GM19240 (cell line): ENCODE results near the gene YIPF1.
A peak's percentile ranks its signal among the peaks of the same experiment; 100 is the strongest.

Experiments used
- DNase-seq: peaks from one replicate; pipeline ENCODE4 v3.0.0; 2011; ENCODE audit warnings: low spot score; ENCODE audit not compliant: insufficient read length

The YIPF1 gene

GRCh38 chr1:53889304-53890298 lies at the start of gene YIPF1:
YIPF1 (minus strand) TSS chr1:53889797; CDS start chr1:53888937, 860 bp downstream.
- DNase-seq = peak; percentile 72

- DNase-seq = no peak
Measured at GRCh38 chr1:53938136-53938830, 48.7 kb upstream of the YIPF1 start.

GRCh38 chr1:53936430-53936829 lies 46.8 kb upstream of the YIPF1 start:
- DNase-seq = no peak

- no peak for DNase-seq
Measured at GRCh38 chr1:53934170-53934765, 44.7 kb upstream of the YIPF1 start.

- no peak for DNase-seq
Measured at GRCh38 chr1:53931523-53931922, 41.9 kb upstream of the YIPF1 start.

GRCh38 chr1:53930932-53931331 lies 41.3 kb upstream of the YIPF1 start:
- DNase-seq = no peak

- DNase-seq = no peak
Measured at GRCh38 chr1:53929246-53929960, 39.8 kb upstream of the YIPF1 start.

GRCh38 chr1:53927376-53927881 lies 37.8 kb upstream of the YIPF1 start:
- no peak for DNase-seq

GRCh38 chr1:53919675-53920066 lies 30.1 kb upstream of the YIPF1 start:
- DNase-seq = no peak

GRCh38 chr1:53918343-53918742 lies 28.7 kb upstream of the YIPF1 start:
- DNase-seq = no peak

- DNase-seq = no peak
Measured at GRCh38 chr1:53913352-53914033, 23.9 kb upstream of the YIPF1 start.

- DNase-seq = no peak
Measured at GRCh38 chr1:53911442-53911841, 21.8 kb upstream of the YIPF1 start.

GRCh38 chr1:53909946-53910345 lies 20.3 kb upstream of the YIPF1 start:
- DNase-seq = no peak

- no peak for DNase-seq
Measured at GRCh38 chr1:53906121-53906520, 16.5 kb upstream of the YIPF1 start.

- DNase-seq = no peak
Measured at GRCh38 chr1:53905509-53905908, 15.9 kb upstream of the YIPF1 start.

- DNase-seq = no peak
Measured at GRCh38 chr1:53902235-53903138, 12.9 kb upstream of the YIPF1 start.

GRCh38 chr1:53899708-53900107 lies 10.1 kb upstream of the YIPF1 start:
- no peak for DNase-seq

GRCh38 chr1:53899206-53899628 lies 9.6 kb upstream of the YIPF1 start:
- DNase-seq = no peak

- DNase-seq = no peak
Measured at GRCh38 chr1:53896635-53897229, 7.1 kb upstream of the YIPF1 start.
